AG09319 (cell line): ENCODE data around the gene DNAJC7.
"Not testable (repeated sequence)": the region's sequence is repeated elsewhere in the genome, so short reads cannot be mapped to it uniquely, and the experiment has no call there.

ENCODE experiments used
- DNase-seq: peaks from one replicate; pipeline ENCODE4 v3.0.0-alpha.2; 2010; ENCODE audit warnings: low read depth; ENCODE audit errors: extremely low read depth
- TF ChIP-seq, protein P1 (sequence below): IDR thresholded peaks from 2 replicates; pipeline ENCODE4 v1.5.1; 2011; ENCODE audit warnings: low read depth, mild to moderate bottlenecking, inconsistent platforms, low read length, moderate library complexity

The DNAJC7 gene

DNA sequence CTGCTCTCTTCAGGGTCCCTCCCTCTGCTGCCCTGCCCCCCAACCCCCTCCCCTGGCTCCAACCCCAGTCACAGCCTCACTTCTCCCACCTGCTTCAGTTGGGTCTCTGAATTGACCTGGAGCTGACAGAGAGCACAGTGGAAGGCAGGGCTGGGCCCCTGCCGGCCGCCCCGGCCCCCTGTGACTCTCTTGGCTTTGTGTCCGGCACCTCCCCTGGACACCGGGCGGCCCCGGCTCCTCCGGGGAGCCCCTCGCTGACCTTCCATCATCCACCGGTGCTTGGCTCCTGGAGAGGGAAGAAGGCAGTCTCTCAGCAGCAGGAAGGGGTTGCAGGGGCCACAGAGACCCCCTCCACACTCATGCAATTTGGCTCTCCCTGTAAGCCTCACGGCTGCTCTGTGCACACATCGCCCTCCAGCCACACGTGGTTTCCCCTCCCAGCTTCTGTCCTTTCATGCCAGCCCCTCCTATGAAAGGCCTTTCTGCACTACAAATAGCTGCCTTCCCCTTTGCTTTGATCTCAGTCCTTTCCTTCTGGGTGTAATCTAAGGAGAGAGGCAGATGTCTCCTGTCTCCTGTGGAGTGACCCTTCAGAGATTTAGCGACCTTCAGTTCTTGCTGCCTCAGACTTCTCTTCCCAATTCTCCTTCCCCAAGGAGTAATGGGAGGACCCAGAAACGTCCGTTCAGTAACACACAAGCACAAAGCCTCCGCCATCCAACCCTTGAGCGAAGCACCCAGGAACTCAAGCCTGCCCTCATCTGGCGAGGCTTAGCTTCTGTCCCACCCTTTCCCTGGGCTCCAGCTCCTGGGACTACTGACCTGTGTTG, 10.9 kb upstream of the DNAJC7 start:
- TF ChIP-seq, protein P1, sequence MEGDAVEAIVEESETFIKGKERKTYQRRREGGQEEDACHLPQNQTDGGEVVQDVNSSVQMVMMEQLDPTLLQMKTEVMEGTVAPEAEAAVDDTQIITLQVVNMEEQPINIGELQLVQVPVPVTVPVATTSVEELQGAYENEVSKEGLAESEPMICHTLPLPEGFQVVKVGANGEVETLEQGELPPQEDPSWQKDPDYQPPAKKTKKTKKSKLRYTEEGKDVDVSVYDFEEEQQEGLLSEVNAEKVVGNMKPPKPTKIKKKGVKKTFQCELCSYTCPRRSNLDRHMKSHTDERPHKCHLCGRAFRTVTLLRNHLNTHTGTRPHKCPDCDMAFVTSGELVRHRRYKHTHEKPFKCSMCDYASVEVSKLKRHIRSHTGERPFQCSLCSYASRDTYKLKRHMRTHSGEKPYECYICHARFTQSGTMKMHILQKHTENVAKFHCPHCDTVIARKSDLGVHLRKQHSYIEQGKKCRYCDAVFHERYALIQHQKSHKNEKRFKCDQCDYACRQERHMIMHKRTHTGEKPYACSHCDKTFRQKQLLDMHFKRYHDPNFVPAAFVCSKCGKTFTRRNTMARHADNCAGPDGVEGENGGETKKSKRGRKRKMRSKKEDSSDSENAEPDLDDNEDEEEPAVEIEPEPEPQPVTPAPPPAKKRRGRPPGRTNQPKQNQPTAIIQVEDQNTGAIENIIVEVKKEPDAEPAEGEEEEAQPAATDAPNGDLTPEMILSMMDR: peak; percentile 4
- DNase-seq: no peak

DNA sequence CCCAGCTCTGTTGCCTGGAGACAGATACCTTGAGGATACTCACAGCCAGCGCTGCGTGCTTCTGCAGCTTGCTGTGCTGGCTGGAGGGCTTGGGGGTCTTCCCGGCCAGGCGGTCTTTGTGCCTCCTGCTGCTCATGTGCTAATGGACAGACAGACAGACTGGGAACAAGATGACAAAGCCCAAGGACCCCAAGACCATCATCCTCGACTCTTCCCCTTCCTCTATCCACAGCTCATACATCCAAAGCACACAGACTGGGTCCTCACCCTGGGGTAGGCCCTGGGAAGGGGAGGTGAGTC, 10.3 kb upstream of the DNAJC7 start:
- TF ChIP-seq, protein P1: no peak

DNA sequence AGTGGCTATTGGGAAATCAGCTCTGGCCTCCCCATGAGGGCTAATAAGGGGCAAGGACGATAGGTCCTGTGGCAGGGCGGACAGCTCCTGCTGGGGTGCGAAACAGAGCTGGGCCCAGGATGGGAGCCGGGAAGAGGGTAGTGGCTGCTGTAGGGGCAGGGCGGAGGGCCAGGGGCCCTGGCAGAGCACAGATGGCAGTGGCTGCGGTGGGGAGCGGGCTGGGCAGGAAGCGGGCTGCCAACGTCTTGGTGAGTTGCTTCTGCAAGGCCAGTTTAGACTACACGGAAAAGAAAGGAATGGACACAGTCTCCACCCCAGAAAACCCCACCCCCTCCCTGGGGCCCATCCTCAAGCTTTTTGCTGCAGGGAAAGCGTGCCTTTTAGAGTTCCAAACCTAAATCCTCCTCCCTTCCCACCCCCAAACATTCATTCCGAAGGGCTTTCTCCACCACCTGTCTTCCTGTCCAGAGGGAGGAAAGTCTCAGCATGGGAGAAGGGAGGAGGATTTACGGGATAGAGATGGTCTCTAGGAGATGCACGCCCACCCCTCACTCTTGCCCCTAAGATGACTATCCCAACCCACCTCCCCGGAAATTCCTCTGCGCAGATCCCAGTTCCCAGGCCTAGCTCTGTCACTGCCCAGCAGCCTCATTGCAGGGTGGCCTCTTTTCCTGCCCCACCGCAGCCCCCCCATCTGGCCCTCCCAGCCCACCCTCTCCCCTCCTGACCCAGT, 9.8 kb upstream of the DNAJC7 start:
- no peak for DNase-seq
- TF ChIP-seq, protein P1: no peak

More for the DNA sequence above, 10.3 kb upstream of the DNAJC7 start:
- no peak for DNase-seq

DNA sequence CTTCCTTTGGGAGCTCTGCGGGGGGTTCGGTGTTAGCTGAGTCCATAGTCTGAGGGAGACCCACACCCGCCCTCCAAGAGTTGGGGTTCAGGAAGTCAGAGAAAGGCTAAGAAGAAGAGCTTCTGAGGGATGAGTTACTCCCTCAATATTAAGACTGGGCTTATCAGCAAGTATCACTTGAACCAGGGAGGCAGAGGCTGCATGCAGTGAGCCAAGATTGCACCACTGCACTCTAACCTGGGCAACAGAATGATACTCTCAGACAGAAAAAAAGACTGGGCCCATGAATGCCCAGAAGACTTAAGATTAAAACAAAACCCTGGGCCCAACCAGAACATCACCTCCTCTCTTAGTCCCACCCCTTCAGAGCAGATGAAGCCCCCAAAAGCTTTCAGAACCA, 8.7 kb upstream of the DNAJC7 start:
- no peak for DNase-seq
- TF ChIP-seq, protein P1: no peak

DNA sequence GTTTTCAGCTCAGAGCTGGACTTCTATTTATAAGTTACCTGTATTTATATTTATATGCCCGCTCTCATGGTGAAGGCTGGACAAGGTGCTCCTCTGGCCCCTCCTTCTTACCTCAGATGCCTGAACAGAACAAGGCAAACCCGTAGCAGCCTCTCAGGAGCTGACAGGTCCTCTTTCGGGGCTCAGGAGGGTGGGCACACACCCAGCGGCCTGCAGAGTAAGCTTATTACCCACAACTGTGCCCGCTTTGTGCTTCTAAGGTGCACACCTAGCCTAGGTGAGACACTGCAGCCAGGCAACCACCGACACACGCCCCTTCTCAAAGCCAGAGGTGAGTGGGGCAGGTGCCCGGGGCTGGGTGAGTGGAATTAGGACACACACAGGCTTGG, 7.9 kb upstream of the DNAJC7 start:
- no peak for DNase-seq

DNA sequence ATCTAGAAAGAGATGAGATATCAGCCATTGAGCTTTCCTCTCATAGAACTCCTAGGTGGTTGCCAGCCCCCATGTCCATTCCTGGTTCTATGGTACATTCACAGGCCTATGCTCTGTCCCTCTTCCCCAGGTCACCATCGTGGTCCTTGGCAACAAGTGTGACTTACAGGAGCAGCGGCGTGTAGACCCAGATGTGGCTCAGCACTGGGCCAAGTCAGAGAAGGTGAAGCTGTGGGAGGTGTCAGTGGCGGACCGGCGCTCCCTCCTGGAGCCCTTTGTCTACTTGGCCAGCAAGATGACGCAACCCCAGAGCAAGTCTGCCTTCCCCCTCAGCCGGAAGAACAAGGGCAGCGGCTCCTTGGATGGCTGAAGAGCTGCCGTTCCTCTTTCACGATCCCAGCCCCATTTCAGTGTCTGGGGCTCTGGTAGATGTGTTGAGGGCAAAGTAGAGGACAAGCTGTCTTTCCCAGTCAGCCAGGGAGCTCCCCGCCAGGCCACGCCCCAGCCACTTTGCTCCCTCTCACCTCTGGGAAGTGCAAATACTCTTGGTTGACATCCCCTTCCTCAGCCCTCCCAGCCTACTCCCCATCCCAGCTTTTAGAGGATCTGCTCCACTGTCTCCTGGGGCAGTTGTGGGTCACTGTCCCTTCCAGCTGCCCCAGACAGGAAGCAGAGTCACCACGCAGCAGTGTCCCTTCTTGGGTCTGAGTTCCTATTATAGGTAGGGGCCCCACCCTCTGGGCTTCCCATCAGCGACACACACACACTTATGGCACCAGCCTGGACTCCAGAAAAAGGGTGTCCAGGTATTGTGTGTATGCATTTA, 6.5 kb upstream of the DNAJC7 start:
- TF ChIP-seq, protein P1: no peak
- DNase-seq: no peak

More for the DNA sequence above, 7.9 kb upstream of the DNAJC7 start:
- TF ChIP-seq, protein P1: no peak

DNA sequence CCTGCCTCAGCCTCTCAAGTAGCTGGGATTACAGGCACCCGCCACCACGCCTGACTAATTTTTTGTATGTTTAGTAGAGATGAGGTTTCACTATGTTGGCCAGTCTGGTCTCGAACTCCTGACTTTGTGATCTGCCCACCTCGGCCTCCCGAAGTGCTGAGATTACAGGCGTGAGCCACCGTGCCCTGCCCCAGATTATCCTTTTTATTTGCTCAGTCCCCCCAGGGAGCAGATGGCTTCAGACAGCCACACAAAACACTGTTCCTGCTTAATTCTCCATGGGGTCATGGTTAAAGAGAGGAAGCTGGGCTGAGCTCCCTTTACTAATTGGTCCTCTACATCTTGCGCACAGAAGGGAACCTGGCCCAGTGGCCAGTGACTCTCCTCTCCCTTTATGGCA, 3.6 kb upstream of the DNAJC7 start:
- not testable (repeated sequence) for DNase-seq
